Calu3 (cell line): ENCODE data around the gene PCDHB4. TPM values are rescaled to one million over a fixed set of nuclear protein-coding genes. Genes with fewer than 3 reads are reported as not detected.
A peak's percentile ranks its signal among the peaks of the same experiment; 100 is the strongest.

ENCODE experiments used
- Bru-seq: library from RNA; stranded (reverse); fragments of 400-500 nt; gene quantifications from one replicate; lab custom pipeline; 2021; lab: Mats Ljungman, UMichigan
- BruChase-seq, 2 experiments: library from RNA; stranded (reverse); fragments of 400-500 nt; gene quantifications; one replicate each; lab custom pipeline; 2021; lab: Mats Ljungman, UMichigan
- BruUV-seq: library from RNA; stranded (reverse); fragments of 400-500 nt; replicated peaks from 2 replicates; lab custom pipeline; 2021; lab: Mats Ljungman, UMichigan
- CTCF ChIA-PET: fragments of 300-600 bp; sonication (Branson Sonifier 250); formaldehyde crosslinking; loops from one replicate; lab custom pipeline; 2022; ENCODE audit warnings: antibody characterized with exemption; lab: Charles Lee
- DNase-seq: peaks from one replicate; pipeline ENCODE4 v3.0.0; 2022
- H3K27ac Mint-ChIP-seq: one replicate; pipeline ENCODE4 v1.8.0; 2022; ENCODE audit warnings: mixed read lengths; ENCODE audit not compliant: unreplicated experiment
- H3K27me3 Mint-ChIP-seq: one replicate; pipeline ENCODE4 v1.8.0; 2022; ENCODE audit warnings: mixed read lengths; ENCODE audit not compliant: unreplicated experiment
- H3K36me3 Mint-ChIP-seq: one replicate; pipeline ENCODE4 v1.8.0; 2022; ENCODE audit warnings: mild to moderate bottlenecking, moderate library complexity, mixed read lengths; ENCODE audit not compliant: insufficient read depth, unreplicated experiment
- H3K4me1 Mint-ChIP-seq: one replicate; pipeline ENCODE4 v1.8.0; 2022; ENCODE audit warnings: mild to moderate bottlenecking, low read depth, mixed read lengths; ENCODE audit not compliant: unreplicated experiment
- H3K4me3 Mint-ChIP-seq: one replicate; pipeline ENCODE4 v1.8.0; 2022; ENCODE audit warnings: mild to moderate bottlenecking, low read depth, moderate library complexity, mixed read lengths; ENCODE audit not compliant: unreplicated experiment
- H3K9me3 Mint-ChIP-seq: one replicate; pipeline ENCODE4 v1.8.0; 2022; ENCODE audit warnings: low read depth, mixed read lengths; ENCODE audit not compliant: unreplicated experiment
- CTCF ChIP-seq: fragments of 200-600 bp; IDR thresholded peaks from one replicate; pipeline ENCODE4 v1.8.0; 2022; ENCODE audit warnings: antibody characterized with exemption; ENCODE audit not compliant: unreplicated experiment
- intact Hi-C: fragments of 100-400 bp; cut with micrococcal nuclease; formaldehyde crosslinking; loops from one replicate; pipeline ENCODE4 v1.10.0; 2022; ENCODE audit not compliant: unreplicated experiment
- long read RNA-seq: library from polyadenylated mRNA; stranded (forward); transcript quantifications from one replicate; pipeline ENCODE4 v2.0.0, GENCODE V29; 2022
- total RNA-seq: library from RNA; stranded (reverse); gene quantifications from 2 replicates; pipeline ENCODE4 v1.2.3, GENCODE V29; 2022

Gene PCDHB4
- total RNA-seq (not detected in 2 replicates), Bru-seq, nascent RNA (not detected), BruChase-seq, experiment 1, labeled RNA remaining after a 6-hour chase (percentile 24 among the genes with signal in this experiment), BruChase-seq, experiment 2, labeled RNA remaining after a 2-hour chase (percentile 13 among the genes with signal in this experiment)
- long read RNA-seq, result 0 reads

- no peaks in the 10 kb centered on the region for H3K4me1 Mint-ChIP-seq
- no peak within 1 kb of the TSS for H3K27ac Mint-ChIP-seq
- no peak within 1 kb of the TSS for H3K4me3 Mint-ChIP-seq
- no peak for DNase-seq
- BruUV-seq, result no TSS peak
- H3K27me3 Mint-ChIP-seq, result no peaks in the 10 kb centered on the region
- CTCF ChIA-PET, result no interaction called here
- H3K36me3 Mint-ChIP-seq, result no peaks in the 10 kb centered on the region
- TF ChIP-seq CTCF, result no peak
- intact Hi-C loops, result no loop called here
- H3K9me3 Mint-ChIP-seq, result peaks cover 10% of the 10 kb centered on the region
Observed at GRCh38 chr5:141121563-141121962, at the start of gene PCDHB4. PCDHB4 (plus strand) TSS chr5:141121818; CDS start chr5:141121999, 181 bp downstream.

- Mint-ChIP-seq H3K27ac (no peak overlapping the region), H3K27me3 (no peaks in the 10 kb centered on the region), H3K36me3 (no peaks in the 10 kb centered on the region), H3K4me3 (no peak overlapping the region), H3K9me3 (peaks cover 7% of the 10 kb centered on the region), H3K4me1 (no peaks in the 10 kb centered on the region)
- intact Hi-C loops, result no loop called here
- CTCF ChIA-PET, result no interaction called here
- no peak for TF ChIP-seq CTCF
- BruUV-seq, result no TSS peak
- DNase-seq, result no peak
Observed at GRCh38 chr5:141077826-141078225, 43.8 kb upstream of the PCDHB4 start.

- DNase-seq, result no peak
- no peak for TF ChIP-seq CTCF
- Mint-ChIP-seq H3K27me3 (no peaks in the 10 kb centered on the region), H3K9me3 (peaks cover 11% of the 10 kb centered on the region), H3K4me1 (no peaks in the 10 kb centered on the region), H3K27ac (no peak overlapping the region), H3K4me3 (no peak overlapping the region), H3K36me3 (no peaks in the 10 kb centered on the region)
- intact Hi-C loops, result no loop called here
- no TSS peak for BruUV-seq
- CTCF ChIA-PET, result interaction anchor here (0.6 kb wide), 1 partner anchor 78 kb away, joined by 7 read pairs; no protein-coding TSS in a partner anchor
Observed at GRCh38 chr5:141082228-141082627, 39.4 kb upstream of the PCDHB4 start.

GRCh38 chr5:141084487-141084989 is 37.1 kb upstream of the PCDHB4 start:
- no peak overlapping the region for H3K4me3 Mint-ChIP-seq
- CTCF ChIA-PET, result no interaction called here
- no peak overlapping the region for H3K27ac Mint-ChIP-seq
- no peaks in the 10 kb centered on the region for H3K4me1 Mint-ChIP-seq
- no peaks in the 10 kb centered on the region for H3K27me3 Mint-ChIP-seq
- no peak for DNase-seq
- TF ChIP-seq CTCF, result no peak
- H3K36me3 Mint-ChIP-seq, result no peaks in the 10 kb centered on the region
- no TSS peak for BruUV-seq
- peaks cover 11% of the 10 kb centered on the region for H3K9me3 Mint-ChIP-seq
- intact Hi-C loops, result no loop called here
